ENCODE data around the gene NHP2. TPM values are rescaled to one million over a fixed set of nuclear protein-coding genes. Genes with fewer than 3 reads are reported as not detected.

NHP2 gene
- total RNA-seq, 2 donors from 2014 or later, result 78.3 to 89.5 TPM

- intact Hi-C loops (cut with DNase I), result no loop called here
- ATAC-seq (peak; percentile 53 to 54), DNase-seq (peak; percentile 71)
These were observed 32.9 kb downstream of the NHP2 start for GRCh38 chr5:178120607-178121357.

- no peak for DNase-seq
- ATAC-seq, result no peak
- intact Hi-C loops (cut with DNase I), result no loop called here
These were observed 33.6 kb downstream of the NHP2 start for GRCh38 chr5:178119915-178120606.

GRCh38 chr5:178117923-178118701, 35.6 kb downstream of the NHP2 start:
- intact Hi-C loops (cut with DNase I), result no loop called here
- DNase-seq (no peak), ATAC-seq (no peak)

- DNase-seq (no peak), ATAC-seq (no peak)
- intact Hi-C loops (cut with DNase I), result no loop called here
These were observed 37.4 kb downstream of the NHP2 start for GRCh38 chr5:178116143-178116885.

GRCh38 chr5:178115814-178116142, 37.9 kb downstream of the NHP2 start:
- no peak for DNase-seq
- intact Hi-C loops (cut with DNase I), result no loop called here
- no peak for ATAC-seq

GRCh38 chr5:178115136-178115813, 38.4 kb downstream of the NHP2 start:
- DNase-seq (no peak), ATAC-seq (no peak)
- intact Hi-C loops (cut with DNase I), result no loop called here

- intact Hi-C loops (cut with DNase I), result no loop called here
- DNase-seq, result no peak
- ATAC-seq, result peak; percentile 7 to 33
These were observed 39.2 kb downstream of the NHP2 start for GRCh38 chr5:178114325-178115135.

GRCh38 chr5:178113841-178114324, 39.8 kb downstream of the NHP2 start:
- DNase-seq (no peak), ATAC-seq (peak in 1 of 2 donors; percentile 24)
- intact Hi-C loops (cut with DNase I), result no loop called here

GRCh38 chr5:178113141-178113787, 40.4 kb downstream of the NHP2 start, which contains the start of gene N4BP3:
TSS of gene N4BP3 (plus strand) at chr5:178113532. CDS start at chr5:178119584, 6,052 bp downstream.
- peak; percentile 51 for DNase-seq
- intact Hi-C loops (cut with DNase I), result no loop called here

GRCh38 chr5:178112545-178112944, 41.1 kb downstream of the NHP2 start:
- DNase-seq (no peak), ATAC-seq (no peak)
- intact Hi-C loops (cut with DNase I), result no loop called here

More at GRCh38 chr5:178113141-178113787, 40.4 kb downstream of the NHP2 start, which contains the start of gene N4BP3:
- ATAC-seq, result peak; percentile 74 to 85

- intact Hi-C loops (cut with DNase I), result no loop called here
- no peak for ATAC-seq
- DNase-seq, result no peak
These were observed 41.8 kb downstream of the NHP2 start for GRCh38 chr5:178111925-178112324.

GRCh38 chr5:178110511-178110910, 43.2 kb downstream of the NHP2 start:
- intact Hi-C loops (cut with DNase I), result no loop called here
- no peak for DNase-seq
- no peak for ATAC-seq

- intact Hi-C loops (cut with DNase I), result no loop called here
- no peak for DNase-seq
- ATAC-seq, result no peak
These were observed 44.7 kb downstream of the NHP2 start for GRCh38 chr5:178108966-178109365.

GRCh38 chr5:178108446-178108845, 45.2 kb downstream of the NHP2 start:
- intact Hi-C loops (cut with DNase I), result no loop called here
- DNase-seq (no peak), ATAC-seq (no peak)

GRCh38 chr5:178107756-178108310, 45.9 kb downstream of the NHP2 start:
- ATAC-seq (no peak), DNase-seq (no peak)
- intact Hi-C loops (cut with DNase I), result no loop called here

GRCh38 chr5:178106556-178107239, 47.0 kb downstream of the NHP2 start:
- DNase-seq, result no peak
- intact Hi-C loops (cut with DNase I), result no loop called here
- no peak for ATAC-seq
